Thyroid gland (tissue), 4 donors: ENCODE data around the gene HSPA9.

Experiments
- POLR2A ChIP-seq, 2 donors: fragments of 450-650 bp; IDR thresholded peaks; one replicate each; pipeline ENCODE4 v1.6.1; 2017; ENCODE audit warnings: antibody characterized with exemption in 2 of 2, mild to moderate bottlenecking in 2 of 2, moderate library complexity in 1 of 2
- TF ChIP-seq, protein P1 (sequence below), 6 experiments: fragments of 200-600 bp in 3 of 6; fragments of 450-650 bp in 3 of 6; sonication (generic) in 3 of 6; IDR thresholded peaks; one replicate each; pipeline ENCODE4 v1.5.1; 2016 to 2019; ENCODE audit warnings: antibody characterized with exemption in 6 of 6, mild to moderate bottlenecking in 2 of 6, inconsistent platforms in 1 of 6, moderate library complexity in 1 of 6

DNA sequence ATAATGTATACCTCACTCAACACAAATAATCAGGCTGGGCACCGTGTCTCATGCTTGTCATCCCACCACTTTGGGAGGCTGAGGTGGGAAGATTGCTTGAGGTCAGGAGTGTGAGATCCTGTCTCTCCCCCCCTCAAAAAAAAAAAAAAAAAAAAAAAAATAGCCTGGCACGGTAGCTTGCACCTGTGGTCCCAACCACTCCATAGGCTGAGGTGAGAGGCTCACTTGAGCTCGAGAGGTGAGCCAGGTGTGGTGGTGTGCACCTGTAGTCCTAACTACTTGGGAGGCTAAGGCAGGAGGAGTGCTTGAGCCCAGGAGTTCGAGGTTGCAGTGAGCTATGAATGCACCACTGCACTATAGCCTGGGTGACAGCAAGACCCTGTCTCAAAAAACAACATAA, 22.5 kb downstream of the HSPA9 start:
- no peak for TF ChIP-seq POLR2A (IDR thresholded peaks at IDR 0.05)
- TF ChIP-seq, protein P1, sequence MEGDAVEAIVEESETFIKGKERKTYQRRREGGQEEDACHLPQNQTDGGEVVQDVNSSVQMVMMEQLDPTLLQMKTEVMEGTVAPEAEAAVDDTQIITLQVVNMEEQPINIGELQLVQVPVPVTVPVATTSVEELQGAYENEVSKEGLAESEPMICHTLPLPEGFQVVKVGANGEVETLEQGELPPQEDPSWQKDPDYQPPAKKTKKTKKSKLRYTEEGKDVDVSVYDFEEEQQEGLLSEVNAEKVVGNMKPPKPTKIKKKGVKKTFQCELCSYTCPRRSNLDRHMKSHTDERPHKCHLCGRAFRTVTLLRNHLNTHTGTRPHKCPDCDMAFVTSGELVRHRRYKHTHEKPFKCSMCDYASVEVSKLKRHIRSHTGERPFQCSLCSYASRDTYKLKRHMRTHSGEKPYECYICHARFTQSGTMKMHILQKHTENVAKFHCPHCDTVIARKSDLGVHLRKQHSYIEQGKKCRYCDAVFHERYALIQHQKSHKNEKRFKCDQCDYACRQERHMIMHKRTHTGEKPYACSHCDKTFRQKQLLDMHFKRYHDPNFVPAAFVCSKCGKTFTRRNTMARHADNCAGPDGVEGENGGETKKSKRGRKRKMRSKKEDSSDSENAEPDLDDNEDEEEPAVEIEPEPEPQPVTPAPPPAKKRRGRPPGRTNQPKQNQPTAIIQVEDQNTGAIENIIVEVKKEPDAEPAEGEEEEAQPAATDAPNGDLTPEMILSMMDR (IDR thresholded peaks at IDR 0.05) = no peak
